Measurements from ENCODE around the gene BLACAT1.
"Not testable (repeated sequence)": the region's sequence is repeated elsewhere in the genome, so short reads cannot be mapped to it uniquely, and the experiment has no call there.

Gene BLACAT1

GRCh38 chr1:205406252-205406651, 49.6 kb downstream of the BLACAT1 start:
- DNase-seq = not testable (repeated sequence)

Measured in SHP77 treated with DMSO at 0.1 percent for 48 hours (cell line).